Peyer's patch (tissue), 4 donors: Measurements from ENCODE around the gene SLC6A3.

Experiments used
- POLR2A ChIP-seq, 2 donors: fragments of 450-650 bp; IDR thresholded peaks; one replicate each; pipeline ENCODE4 v1.5.1; 2017; ENCODE audit warnings: antibody characterized with exemption in 2 of 2, mild to moderate bottlenecking in 2 of 2, moderate library complexity in 2 of 2
- TF ChIP-seq, protein P1 (sequence below), 6 experiments: fragments of 450-650 bp in 4 of 6; fragments of 200-600 bp in 2 of 6; sonication (generic) in 1 of 6; IDR thresholded peaks; one replicate each; pipeline ENCODE4 v1.5.1; 2017 to 2019; ENCODE audit warnings: antibody characterized with exemption in 6 of 6, mild to moderate bottlenecking in 3 of 6, moderate library complexity in 1 of 6

DNA sequence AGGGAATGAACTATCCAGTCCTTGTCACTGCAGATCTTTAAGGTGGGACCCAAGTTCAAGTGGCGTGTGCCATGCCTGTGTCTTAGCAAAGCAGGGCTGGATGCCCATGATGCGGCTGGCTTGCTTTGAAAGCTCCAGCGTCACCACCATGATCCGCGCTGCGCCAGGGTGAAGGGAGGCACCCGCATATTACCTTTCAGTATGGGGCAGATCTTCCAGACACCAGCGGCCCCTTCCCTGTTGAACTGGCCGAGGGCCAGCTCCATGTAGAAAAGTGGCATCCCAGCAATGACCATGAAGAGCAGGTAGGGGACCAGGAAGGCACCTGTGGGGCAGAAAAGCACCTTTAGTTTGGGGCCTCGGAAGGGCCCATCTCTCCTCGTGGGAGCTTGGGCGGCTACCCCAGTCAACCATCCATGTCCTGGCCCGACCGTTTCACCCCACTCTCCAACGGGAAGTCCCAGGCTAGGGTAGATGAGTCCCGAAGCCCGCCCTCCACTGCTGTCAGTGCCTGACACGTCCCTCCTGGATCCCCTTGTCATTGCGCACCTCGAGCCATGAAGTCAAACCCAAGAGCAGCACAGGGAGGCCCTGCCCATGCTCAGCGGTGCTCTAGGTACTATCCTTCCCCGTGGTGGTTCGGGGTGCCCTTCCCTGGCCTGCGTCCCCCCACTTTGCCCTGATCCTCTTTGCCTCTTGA lies 3.9 kb downstream of the SLC6A3 start:
- TF ChIP-seq POLR2A (IDR thresholded peaks at IDR 0.05): no peak
- TF ChIP-seq, protein P1, sequence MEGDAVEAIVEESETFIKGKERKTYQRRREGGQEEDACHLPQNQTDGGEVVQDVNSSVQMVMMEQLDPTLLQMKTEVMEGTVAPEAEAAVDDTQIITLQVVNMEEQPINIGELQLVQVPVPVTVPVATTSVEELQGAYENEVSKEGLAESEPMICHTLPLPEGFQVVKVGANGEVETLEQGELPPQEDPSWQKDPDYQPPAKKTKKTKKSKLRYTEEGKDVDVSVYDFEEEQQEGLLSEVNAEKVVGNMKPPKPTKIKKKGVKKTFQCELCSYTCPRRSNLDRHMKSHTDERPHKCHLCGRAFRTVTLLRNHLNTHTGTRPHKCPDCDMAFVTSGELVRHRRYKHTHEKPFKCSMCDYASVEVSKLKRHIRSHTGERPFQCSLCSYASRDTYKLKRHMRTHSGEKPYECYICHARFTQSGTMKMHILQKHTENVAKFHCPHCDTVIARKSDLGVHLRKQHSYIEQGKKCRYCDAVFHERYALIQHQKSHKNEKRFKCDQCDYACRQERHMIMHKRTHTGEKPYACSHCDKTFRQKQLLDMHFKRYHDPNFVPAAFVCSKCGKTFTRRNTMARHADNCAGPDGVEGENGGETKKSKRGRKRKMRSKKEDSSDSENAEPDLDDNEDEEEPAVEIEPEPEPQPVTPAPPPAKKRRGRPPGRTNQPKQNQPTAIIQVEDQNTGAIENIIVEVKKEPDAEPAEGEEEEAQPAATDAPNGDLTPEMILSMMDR (IDR thresholded peaks at IDR 0.05): no peak
